Neuronal stem cell (in vitro differentiated cells): Measurements from ENCODE around the gene RNF213.

Source experiments
- DNase-seq: peaks from one replicate; pipeline ENCODE4 v3.0.0-alpha.2; 2013; ENCODE audit warnings: low spot score
- H2AFZ ChIP-seq: one replicate; pipeline ENCODE4 v1.6.1; 2013; ENCODE audit warnings: mild to moderate bottlenecking, low read length, inconsistent platforms
- H2AK5ac ChIP-seq: 2 replicates; pipeline ENCODE4 v1.6.1; 2013; ENCODE audit warnings: low read depth, mild to moderate bottlenecking, inconsistent platforms, low read length, moderate library complexity, mixed read lengths
- H2BK120ac ChIP-seq: 2 replicates; pipeline ENCODE4 v1.6.1; 2013; ENCODE audit warnings: low read depth, mild to moderate bottlenecking, inconsistent platforms, low read length, moderate library complexity, mixed read lengths
- H2BK12ac ChIP-seq: one replicate; pipeline ENCODE4 v1.6.1; 2013; ENCODE audit warnings: low read length, inconsistent platforms
- H2BK15ac ChIP-seq: 2 replicates; pipeline ENCODE4 v1.6.1; 2013; ENCODE audit warnings: mild to moderate bottlenecking, low read length, inconsistent platforms, mixed read lengths
- H2BK5ac ChIP-seq: one replicate; pipeline ENCODE4 v1.6.1; 2013; ENCODE audit warnings: inconsistent platforms, mild to moderate bottlenecking, low read length, moderate library complexity
- H3K14ac ChIP-seq: one replicate; pipeline ENCODE4 v1.6.1; 2013; ENCODE audit warnings: low read length, inconsistent platforms
- H3K18ac ChIP-seq: 2 replicates; pipeline ENCODE4 v1.6.1; 2013; ENCODE audit warnings: low read length, inconsistent platforms
- H3K23ac ChIP-seq: 2 replicates; pipeline ENCODE4 v1.6.1; 2013; ENCODE audit warnings: low read depth, mild to moderate bottlenecking, mixed read lengths, low read length, inconsistent platforms; ENCODE audit not compliant: poor library complexity
- H3K27ac ChIP-seq: replicated peaks from 3 replicates; pipeline ENCODE4 v1.5.1; 2013; ENCODE audit warnings: low read length, inconsistent platforms
- H3K27me3 ChIP-seq, 3 experiments: 2 replicates each; pipeline ENCODE4 v1.6.1; 2013; ENCODE audit warnings: low read length in 3 of 3, mild to moderate bottlenecking in 2 of 3, inconsistent platforms in 1 of 3, low read depth in 1 of 3, mixed read lengths in 1 of 3, moderate library complexity in 1 of 3; ENCODE audit not compliant: control insufficient read depth in 3 of 3, insufficient read depth in 3 of 3
- H3K36me3 ChIP-seq, 2 donors: replicated peaks in 1 of 2; 2 replicates each; pipeline ENCODE4 v1.6.1; 2013; ENCODE audit warnings: low read length in 2 of 2; ENCODE audit not compliant: control insufficient read depth in 2 of 2, insufficient read depth in 2 of 2
- H3K4ac ChIP-seq: 2 replicates; pipeline ENCODE4 v1.6.1; 2013; ENCODE audit warnings: inconsistent platforms, mild to moderate bottlenecking, low read length, moderate library complexity
- H3K4me1 ChIP-seq, 2 donors: 1 replicate in 1 of 2; 2 replicates in 1 of 2; pipeline ENCODE4 v1.6.1; 2013; ENCODE audit warnings: low read length in 2 of 2, low read depth in 1 of 2; ENCODE audit not compliant: control insufficient read depth in 2 of 2, insufficient read depth in 1 of 2
- H3K4me2 ChIP-seq: one replicate; pipeline ENCODE4 v1.6.1; 2013; ENCODE audit warnings: mild to moderate bottlenecking, low read length, inconsistent platforms; ENCODE audit not compliant: insufficient read depth, poor library complexity, severe bottlenecking
- H3K4me3 ChIP-seq, 2 donors: 2 replicates each; pipeline ENCODE4 v1.5.1; 2013; ENCODE audit warnings: low read length in 2 of 2, mild to moderate bottlenecking in 2 of 2, inconsistent platforms in 1 of 2, moderate library complexity in 1 of 2
- H3K79me1 ChIP-seq: one replicate; pipeline ENCODE4 v1.6.1; 2013; ENCODE audit warnings: low read depth, mild to moderate bottlenecking, inconsistent platforms, low read length, moderate library complexity
- H3K9ac ChIP-seq: one replicate; pipeline ENCODE4 v1.6.1; 2013; ENCODE audit warnings: mild to moderate bottlenecking, low read depth, low read length, inconsistent platforms; ENCODE audit not compliant: poor library complexity
- H3K9me3 ChIP-seq, 2 donors: replicated peaks in 1 of 2; 2 replicates each; pipeline versions ENCODE3 to v1.6.1; 2013; ENCODE audit warnings: low read length in 2 of 2, mild to moderate bottlenecking in 2 of 2, inconsistent platforms in 1 of 2, low read depth in 1 of 2, mixed read lengths in 1 of 2, moderate library complexity in 1 of 2; ENCODE audit not compliant: control insufficient read depth in 2 of 2, insufficient read depth in 1 of 2
- H4K8ac ChIP-seq: one replicate; pipeline ENCODE4 v1.6.1; 2013; ENCODE audit warnings: low read depth, mild to moderate bottlenecking, inconsistent platforms, low read length, moderate library complexity
- H4K91ac ChIP-seq: one replicate; pipeline ENCODE4 v1.6.1; 2013; ENCODE audit warnings: low read length, low read depth, mild to moderate bottlenecking, inconsistent platforms; ENCODE audit not compliant: poor library complexity
- WGBS, 2 donors: extraction: QIAGEN DNeasy Blood & Tissue Kit; methylation state at CpG; one replicate each; pipeline ENCODE4 v1.1.7; 2013; ENCODE audit warnings: missing lambda C conversion rate in 2 of 2, mixed read lengths in 1 of 2; ENCODE audit not compliant: insufficient read length in 2 of 2, insufficient replicate concordance in 1 of 2; ENCODE audit errors: extremely low coverage in 2 of 2; 5-methylcytosine and 5-hydroxymethylcytosine counted together

Gene RNF213

DNA sequence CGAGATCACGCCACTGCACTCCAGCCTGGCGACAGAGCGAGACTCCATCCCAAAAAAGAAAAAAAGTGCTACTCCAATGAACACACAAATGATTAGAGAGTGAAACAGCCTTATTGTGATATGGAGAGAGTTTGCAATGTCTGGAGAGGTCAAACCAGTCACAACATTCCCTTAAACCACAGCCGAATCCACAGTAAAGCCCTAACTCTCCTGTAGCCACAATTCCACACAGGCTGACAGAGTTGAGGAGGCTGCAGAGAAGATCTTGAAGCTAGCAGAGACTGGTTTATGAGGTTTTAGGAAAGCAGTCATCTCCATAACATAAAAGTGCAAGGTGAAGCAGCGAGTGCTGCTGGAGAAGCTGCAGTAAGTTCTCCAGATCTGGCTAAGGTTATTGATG lies 6.7 kb downstream of the RNF213 start:
- Histone ChIP-seq H3K9ac (no peak overlapping the region), H3K23ac (no peak overlapping the region), H2BK15ac (no peak overlapping the region), H3K18ac (no peak overlapping the region), H2BK5ac (no peak overlapping the region), H3K14ac (no peak overlapping the region), H2BK12ac (no peak overlapping the region), H3K4me3 (no peak overlapping the region), H2AFZ (no peak overlapping the region), H3K4me1 (peaks cover 15 to 26% of the 10 kb centered on the region in 2 donors), H3K36me3 (peaks cover 5 to 19% of the 10 kb centered on the region in 2 donors), H2AK5ac (no peak overlapping the region), H3K9me3 (no peaks in the 10 kb centered on the region), H3K27me3 (peaks cover 0 to 2% (median 0%) of the 10 kb centered on the region in 3 experiments), H3K27ac (no peak overlapping the region), H4K91ac (no peak overlapping the region), H2BK120ac (no peak overlapping the region), H3K79me1 (peaks cover 11% of the 10 kb centered on the region), H3K4ac (no peak overlapping the region), H4K8ac (no peak overlapping the region), H3K4me2 (no peak overlapping the region)
- WGBS, 2 donors, result no CpG with 5 or more reads among the region's 6 CpGs
- no peak for DNase-seq

- Histone ChIP-seq H3K4ac (no peak overlapping the region), H3K23ac (no peak overlapping the region), H3K36me3 (peaks cover 5 to 19% of the 10 kb centered on the region in 2 donors), H3K14ac (no peak overlapping the region), H2BK5ac (no peak overlapping the region), H3K4me2 (no peak overlapping the region), H3K9me3 (no peaks in the 10 kb centered on the region), H3K9ac (no peak overlapping the region), H3K27ac (no peak overlapping the region), H3K4me1 (peaks cover 9 to 16% of the 10 kb centered on the region in 2 donors), H3K18ac (no peak overlapping the region), H2AFZ (no peak overlapping the region), H4K8ac (no peak overlapping the region), H4K91ac (no peak overlapping the region), H2BK12ac (no peak overlapping the region), H3K79me1 (peaks cover 11% of the 10 kb centered on the region), H2BK15ac (no peak overlapping the region), H3K27me3 (peaks cover 0 to 2% (median 0%) of the 10 kb centered on the region in 3 experiments), H2AK5ac (no peak overlapping the region), H3K4me3 (no peak overlapping the region), H2BK120ac (no peak overlapping the region)
- no CpG with 5 or more reads among the region's 4 CpGs for WGBS, 2 donors
- no peak for DNase-seq
Measured at GRCh38 chr17:80268427-80268826, 7.8 kb downstream of the RNF213 start.

DNA sequence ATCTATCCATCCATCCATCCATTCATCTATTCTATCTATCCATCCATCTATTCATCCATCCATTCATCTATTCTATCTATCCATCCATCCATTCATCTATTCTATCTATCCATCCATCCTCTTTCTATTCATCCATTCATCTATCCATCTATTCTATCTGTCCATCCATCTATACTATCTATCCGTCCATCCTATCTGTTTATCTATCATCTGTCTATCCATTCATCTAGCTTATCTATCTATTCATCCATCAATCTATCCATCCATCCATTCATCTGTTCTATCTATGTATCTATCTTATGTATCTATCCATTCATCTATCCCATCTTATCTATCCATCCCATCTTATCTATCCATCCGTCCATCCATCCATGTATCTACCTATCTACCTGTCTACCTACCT lies 8.8 kb downstream of the RNF213 start:
- Histone ChIP-seq H3K27me3 (peaks cover 0 to 2% (median 0%) of the 10 kb centered on the region in 3 experiments), H3K9me3 (no peaks in the 10 kb centered on the region), H2BK15ac (no peak overlapping the region), H3K4ac (no peak overlapping the region), H2AK5ac (no peak overlapping the region), H4K91ac (no peak overlapping the region), H3K23ac (no peak overlapping the region), H3K79me1 (peaks cover 6% of the 10 kb centered on the region), H3K36me3 (peaks cover 7 to 21% of the 10 kb centered on the region in 2 donors), H4K8ac (no peak overlapping the region), H2AFZ (no peak overlapping the region), H3K4me2 (no peak overlapping the region), H3K4me3 (no peak overlapping the region), H3K9ac (no peak overlapping the region), H3K4me1 (peaks cover 8 to 12% of the 10 kb centered on the region in 2 donors), H2BK5ac (no peak overlapping the region), H3K14ac (no peak overlapping the region), H2BK12ac (no peak overlapping the region), H2BK120ac (no peak overlapping the region), H3K18ac (no peak overlapping the region), H3K27ac (no peak overlapping the region)
- no peak for DNase-seq
- 98 to 100% methylated on average over 2 of the region's 2 CpGs for WGBS, 2 donors

DNA sequence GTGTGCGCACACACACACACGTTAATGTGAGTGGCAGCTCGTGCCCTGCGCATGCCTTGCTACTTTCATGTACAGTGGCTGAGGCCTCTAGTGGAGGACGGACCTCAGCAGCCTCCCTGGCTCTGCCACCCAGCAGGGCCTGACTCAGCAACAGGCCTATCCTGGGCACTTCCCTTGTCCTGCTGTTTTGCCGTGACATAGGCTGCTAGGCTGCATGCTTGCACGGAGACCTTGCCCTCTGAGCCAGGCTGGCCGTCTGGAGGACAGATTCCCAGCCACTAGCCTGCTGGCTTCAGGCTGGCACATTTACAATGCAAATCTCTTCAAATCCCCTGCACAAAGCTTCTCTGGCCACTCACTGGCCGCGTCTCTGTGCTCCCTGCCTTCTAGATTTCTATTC lies 9.5 kb downstream of the RNF213 start:
- Histone ChIP-seq H3K36me3 (peaks cover 8 to 17% of the 10 kb centered on the region in 2 donors), H3K4me1 (peaks cover 8 to 12% of the 10 kb centered on the region in 2 donors), H3K27me3 (peaks cover 0 to 2% (median 0%) of the 10 kb centered on the region in 3 experiments), H3K9me3 (no peaks in the 10 kb centered on the region), H3K23ac (peak overlapping the region; percentile 83), H2BK120ac (no peak overlapping the region), H3K79me1 (peaks cover 6% of the 10 kb centered on the region), H3K4me3 (no peak overlapping the region), H3K18ac (peak overlapping the region; percentile 62), H4K91ac (no peak overlapping the region), H2BK12ac (no peak overlapping the region), H3K4me2 (no peak overlapping the region), H2AK5ac (peak overlapping the region; percentile 30), H3K4ac (no peak overlapping the region), H3K27ac (no peak overlapping the region), H2BK15ac (no peak overlapping the region), H3K9ac (peak overlapping the region; percentile 71), H2BK5ac (no peak overlapping the region), H4K8ac (no peak overlapping the region), H3K14ac (peak overlapping the region; percentile 10), H2AFZ (peak overlapping the region; percentile 72)
- DNase-seq, result no peak
- no CpG with 5 or more reads among the region's 10 CpGs for WGBS, 2 donors
